ENCODE measurements around the gene HIPK2. TPM values are rescaled to one million over a fixed set of nuclear protein-coding genes. Genes with fewer than 3 reads are reported as not detected.

HIPK2 gene
- total RNA-seq, 1 experiment from 2014 or later, result 30.7 TPM

GRCh38 chr7:139596626-139597025 lies 181.2 kb downstream of the HIPK2 start:
- no TSS peak for BruUV-seq (replicated peaks)
- Histone ChIP-seq H3K4me1 (ENCODE audit: insufficient read depth, low read length, poor library complexity, severe bottlenecking) (peaks cover 7% of the 10 kb centered on the region), H3K36me3 (ENCODE audit: insufficient read depth, low read length, poor library complexity, severe bottlenecking) (peaks cover 16% of the 10 kb centered on the region), H3K27ac (ENCODE audit: low read depth, low read length, poor library complexity, severe bottlenecking) (no peak overlapping the region), H3K4me3 (ENCODE audit: low read depth, low read length, poor library complexity, severe bottlenecking) (no peak overlapping the region), H3K27me3 (replicated peaks; ENCODE audit: insufficient read depth, low read depth, low read length, poor library complexity) (no peaks in the 10 kb centered on the region), H3K9me3 (ENCODE audit: low read depth, low read length, poor library complexity, severe bottlenecking) (no peaks in the 10 kb centered on the region)
- ChIA-PET CTCF (no interaction called here), POLR2A (ENCODE audit: low non-redundant PET) (no interaction called here)
- TF ChIP-seq EZH2 (IDR thresholded peaks at IDR 0.05; ENCODE audit: borderline replicate concordance, low read depth, low read length, poor library complexity, severe bottlenecking), result no peak
- TF ChIP-seq CTCF (conservative IDR thresholded peaks at IDR 0.05; ENCODE audit: low read depth, low read length), result no peak
- DNase-seq (ENCODE audit: low spot score), result no peak
- intact Hi-C loops (cut with micrococcal nuclease; ENCODE audit: unreplicated experiment), result no loop called here

- Histone ChIP-seq H3K4me3 (ENCODE audit: low read depth, low read length, poor library complexity, severe bottlenecking) (no peak overlapping the region), H3K27me3 (replicated peaks; ENCODE audit: insufficient read depth, low read depth, low read length, poor library complexity) (no peaks in the 10 kb centered on the region), H3K36me3 (ENCODE audit: insufficient read depth, low read length, poor library complexity, severe bottlenecking) (peaks cover 14% of the 10 kb centered on the region), H3K9me3 (ENCODE audit: low read depth, low read length, poor library complexity, severe bottlenecking) (no peaks in the 10 kb centered on the region), H3K27ac (ENCODE audit: low read depth, low read length, poor library complexity, severe bottlenecking) (no peak overlapping the region), H3K4me1 (ENCODE audit: insufficient read depth, low read length, poor library complexity, severe bottlenecking) (peaks cover 7% of the 10 kb centered on the region)
- no peak for TF ChIP-seq EZH2 (IDR thresholded peaks at IDR 0.05; ENCODE audit: borderline replicate concordance, low read depth, low read length, poor library complexity, severe bottlenecking)
- TF ChIP-seq CTCF (conservative IDR thresholded peaks at IDR 0.05; ENCODE audit: low read depth, low read length), result no peak
- BruUV-seq (replicated peaks), result no TSS peak
- ChIA-PET CTCF (no interaction called here), POLR2A (ENCODE audit: low non-redundant PET) (no interaction called here)
- intact Hi-C loops (cut with micrococcal nuclease; ENCODE audit: unreplicated experiment), result no loop called here
- no peak for DNase-seq (ENCODE audit: low spot score)
Observed at GRCh38 chr7:139595806-139596205, 182.0 kb downstream of the HIPK2 start.

- Histone ChIP-seq H3K9me3 (ENCODE audit: low read depth, low read length, poor library complexity, severe bottlenecking) (no peaks in the 10 kb centered on the region), H3K36me3 (ENCODE audit: insufficient read depth, low read length, poor library complexity, severe bottlenecking) (peaks cover 10% of the 10 kb centered on the region), H3K27me3 (replicated peaks; ENCODE audit: insufficient read depth, low read depth, low read length, poor library complexity) (no peaks in the 10 kb centered on the region), H3K4me1 (ENCODE audit: insufficient read depth, low read length, poor library complexity, severe bottlenecking) (peaks cover 7% of the 10 kb centered on the region), H3K27ac (ENCODE audit: low read depth, low read length, poor library complexity, severe bottlenecking) (no peak overlapping the region), H3K4me3 (ENCODE audit: low read depth, low read length, poor library complexity, severe bottlenecking) (no peak overlapping the region)
- POLR2A ChIA-PET (ENCODE audit: low non-redundant PET), result no interaction called here
- intact Hi-C loops (cut with micrococcal nuclease; ENCODE audit: unreplicated experiment), result no loop called here
- BruUV-seq (replicated peaks), result no TSS peak
- TF ChIP-seq EZH2 (IDR thresholded peaks at IDR 0.05; ENCODE audit: borderline replicate concordance, low read depth, low read length, poor library complexity, severe bottlenecking), result no peak
- TF ChIP-seq CTCF (conservative IDR thresholded peaks at IDR 0.05; ENCODE audit: low read depth, low read length), result no peak
- no peak for DNase-seq (ENCODE audit: low spot score)
- CTCF ChIA-PET, result no interaction called here
Observed at GRCh38 chr7:139594911-139595476, 182.8 kb downstream of the HIPK2 start.
